HG03460 (cell line): ENCODE results near the gene CHST5.
"Not testable (repeated sequence)": the region's sequence is repeated elsewhere in the genome, so short reads cannot be mapped to it uniquely, and the experiment has no call there.

Experiments used
- ATAC-seq: cut with Tn5 transposase; IDR thresholded peaks from one replicate; pipeline ENCODE4 v1.9.1; 2021; ENCODE audit not compliant: unreplicated experiment

The CHST5 gene

DNA sequence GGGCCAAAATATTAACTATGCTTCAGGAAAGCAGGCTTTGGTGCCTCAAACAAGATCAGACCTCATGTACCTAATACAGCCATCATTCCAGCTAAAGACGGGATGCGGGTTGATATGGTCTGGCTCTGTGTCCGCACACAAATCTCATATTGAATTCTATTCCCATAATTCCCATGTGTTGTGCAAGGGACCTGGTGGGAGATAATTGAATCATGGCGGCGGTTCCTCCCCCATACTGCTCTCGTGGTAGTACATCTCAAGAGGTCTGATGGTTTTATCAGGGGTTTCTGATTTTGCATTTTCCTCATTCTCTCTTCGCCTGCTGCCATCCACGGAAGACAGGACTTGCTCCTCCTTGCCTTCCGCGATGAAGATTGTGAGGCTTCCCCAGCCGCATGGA lies 21.6 kb downstream of the CHST5 start:
- ATAC-seq = no peak

DNA sequence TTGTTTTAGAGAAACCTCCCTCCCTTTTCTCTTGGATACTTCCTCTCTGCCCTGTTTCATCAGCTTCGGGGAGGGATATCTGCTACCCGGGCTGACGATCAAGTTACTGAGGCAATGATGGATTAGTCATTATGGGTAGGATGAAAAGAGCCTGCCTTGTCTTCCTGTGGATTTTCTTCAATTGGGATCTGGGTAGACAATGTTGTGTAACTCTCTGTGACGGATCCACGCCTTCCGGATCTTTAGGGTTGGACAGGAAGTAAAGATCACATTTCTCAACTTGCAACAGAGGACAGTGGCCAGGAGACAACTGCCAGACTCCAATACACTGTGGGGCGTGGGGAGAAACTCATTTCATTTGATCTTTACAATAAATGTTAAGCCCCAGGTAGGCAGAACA lies 29.3 kb downstream of the CHST5 start:
- no peak for ATAC-seq

DNA sequence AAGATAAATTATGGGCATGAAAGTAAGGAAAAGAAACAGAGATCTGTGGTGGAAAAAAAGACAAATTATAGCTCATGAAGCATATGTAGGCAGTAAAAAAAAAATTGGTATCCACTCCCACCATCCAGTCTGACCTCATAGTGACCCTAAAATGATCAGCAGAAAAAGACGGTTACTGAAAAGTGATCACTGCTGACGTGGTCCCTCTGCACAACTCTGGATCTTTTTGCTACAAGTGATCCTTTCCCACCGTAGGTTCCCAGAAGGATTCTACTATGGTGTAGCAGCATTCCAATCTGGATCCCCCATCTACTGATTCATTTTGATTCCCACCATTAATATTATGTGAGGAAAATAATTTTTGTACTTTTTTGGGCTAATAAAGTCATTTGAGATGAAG lies 29.8 kb downstream of the CHST5 start:
- no peak for ATAC-seq

DNA sequence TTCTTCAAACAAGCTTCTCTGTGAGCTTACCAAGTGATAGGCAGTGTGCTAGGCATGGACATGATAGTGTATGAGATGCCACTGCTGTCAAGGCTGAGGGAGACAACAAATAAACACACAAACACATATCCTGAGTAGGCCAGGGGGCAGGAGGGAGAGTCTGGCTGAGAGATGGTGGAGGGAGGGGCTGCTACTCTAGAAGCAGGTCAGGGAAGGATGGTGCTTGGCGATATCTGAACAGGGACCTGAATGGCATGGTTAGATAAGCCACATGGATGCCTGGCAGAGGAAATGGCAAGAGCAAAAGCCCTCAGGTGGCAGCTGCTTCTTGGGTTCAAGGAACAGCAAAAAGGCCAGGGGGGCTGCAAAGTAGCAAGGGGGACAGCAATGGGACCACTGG lies 32.1 kb downstream of the CHST5 start:
- ATAC-seq = no peak

DNA sequence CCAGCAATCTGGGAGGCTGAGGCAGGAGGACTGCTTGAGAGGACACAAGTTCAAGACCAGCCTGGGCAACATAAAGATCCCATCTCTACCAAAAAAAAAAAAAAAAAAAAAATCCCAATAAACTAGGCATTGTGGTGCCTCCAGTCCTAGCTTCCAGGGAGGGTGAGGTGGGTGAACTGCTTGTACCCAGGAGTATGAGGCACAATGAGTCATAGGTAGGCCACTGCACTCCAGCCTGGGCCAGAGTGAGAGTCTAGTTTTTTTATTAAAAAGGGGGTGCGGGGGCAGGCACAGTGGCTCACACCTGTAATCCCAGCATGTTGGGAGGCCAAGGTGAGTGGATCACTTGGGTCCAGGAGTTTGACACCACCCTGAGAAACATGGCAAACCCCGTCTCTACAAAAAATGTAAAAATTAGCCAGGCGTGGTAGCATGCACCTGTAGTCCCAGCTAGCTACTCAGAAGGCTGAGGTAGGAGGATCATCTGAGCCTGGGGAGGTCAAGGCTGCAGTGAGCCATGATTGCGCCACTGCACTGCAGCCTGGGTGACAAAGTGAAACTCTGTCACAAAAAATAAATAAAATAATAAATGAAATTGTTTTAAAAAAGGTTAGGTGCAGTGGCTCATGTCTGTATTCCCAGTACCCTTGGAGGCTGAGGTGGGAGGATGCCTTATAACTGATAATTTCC lies 32.8 kb downstream of the CHST5 start:
- no peak for ATAC-seq

DNA sequence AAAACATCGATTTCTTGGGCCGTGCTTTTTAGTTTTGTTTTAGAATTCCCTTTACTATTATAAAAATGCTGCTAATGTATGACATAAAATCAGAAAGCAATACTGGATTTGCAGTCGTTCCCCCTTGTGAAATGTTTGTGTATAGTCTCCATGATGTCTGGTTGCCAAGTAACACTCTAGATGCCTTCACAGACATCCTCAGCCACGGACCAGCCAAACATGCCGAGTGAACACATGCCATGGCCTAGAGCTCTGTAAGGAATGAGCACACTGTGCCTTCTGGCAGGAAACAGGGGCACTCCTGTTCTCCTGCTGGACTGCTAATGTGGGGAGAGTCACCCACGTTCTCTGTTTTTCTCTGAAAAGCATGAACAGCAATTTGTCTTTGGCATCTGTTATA lies 34.1 kb downstream of the CHST5 start:
- ATAC-seq = not testable (repeated sequence)

DNA sequence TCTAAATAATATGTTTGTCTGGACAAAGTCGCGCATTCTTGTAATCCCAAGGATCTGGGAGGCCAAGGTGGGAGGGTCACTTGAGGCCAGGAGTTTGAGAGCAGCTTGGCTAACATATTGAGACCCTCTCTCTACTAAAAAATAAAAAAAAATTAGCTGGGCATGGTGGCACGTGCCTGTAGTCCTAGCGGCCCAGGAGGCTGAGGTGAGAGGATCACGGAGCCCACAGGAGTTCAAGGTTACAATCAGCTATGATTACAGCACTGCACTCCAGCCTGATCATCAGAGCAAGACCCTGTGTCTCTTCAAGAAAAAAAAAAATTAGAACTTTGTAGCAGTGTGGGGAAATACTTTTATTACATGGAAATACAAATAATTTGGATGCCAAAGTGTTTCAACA lies 34.5 kb downstream of the CHST5 start:
- no peak for ATAC-seq

DNA sequence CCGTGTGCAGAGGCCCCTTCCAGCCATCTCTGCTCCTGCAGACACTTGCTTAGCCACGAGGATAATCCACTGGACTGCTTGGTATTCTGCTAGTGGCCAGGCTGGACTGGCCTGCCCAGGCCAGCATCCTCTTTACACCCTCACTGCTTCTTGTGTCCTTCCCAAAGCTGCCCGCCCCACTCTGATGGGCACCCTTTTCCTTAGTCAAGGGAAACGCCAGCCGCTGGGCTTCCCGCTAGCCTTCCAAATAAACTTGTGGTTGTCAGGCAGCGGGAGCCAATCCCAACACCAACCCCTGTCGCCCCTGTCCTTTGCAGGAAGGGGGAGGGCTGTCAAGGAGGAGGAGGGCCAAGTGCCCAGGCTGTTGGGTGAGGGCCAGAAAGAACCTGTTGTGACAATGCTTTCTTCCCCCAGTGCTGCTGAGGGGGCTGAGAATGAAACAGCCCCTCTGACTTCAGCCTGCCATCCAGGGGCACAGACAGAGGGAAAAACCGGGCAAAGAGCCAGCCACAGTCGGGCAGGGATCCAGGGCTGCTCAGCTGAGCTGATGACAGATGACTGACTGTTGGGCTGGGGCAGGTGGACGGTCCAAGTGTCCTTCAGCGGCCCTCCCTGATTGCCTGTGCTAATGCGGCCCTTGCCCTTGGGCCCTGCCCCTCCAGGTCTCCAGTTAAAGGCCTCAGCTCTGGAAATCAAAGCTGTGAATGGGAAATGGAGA lies 37.1 kb downstream of the CHST5 start:
- not testable (repeated sequence) for ATAC-seq

DNA sequence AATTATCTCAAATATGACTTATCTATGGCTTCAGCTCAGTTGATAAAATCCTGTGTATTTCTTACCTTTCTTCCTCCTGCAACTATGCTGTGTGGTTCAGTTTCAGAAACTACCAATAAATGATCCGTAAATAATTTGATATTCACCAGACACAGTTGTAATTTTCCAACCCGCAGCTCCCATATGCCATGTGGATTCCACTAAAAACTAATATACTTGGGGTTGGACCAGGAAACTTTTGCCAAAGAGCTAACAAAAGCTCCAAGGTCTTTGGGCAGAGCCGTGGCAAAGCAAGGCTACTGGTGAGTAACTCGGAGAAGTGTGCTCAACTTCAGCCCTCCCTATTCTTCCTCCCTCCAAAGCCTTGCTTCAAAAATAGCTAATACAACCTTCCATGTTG lies 38.4 kb downstream of the CHST5 start:
- no peak for ATAC-seq

DNA sequence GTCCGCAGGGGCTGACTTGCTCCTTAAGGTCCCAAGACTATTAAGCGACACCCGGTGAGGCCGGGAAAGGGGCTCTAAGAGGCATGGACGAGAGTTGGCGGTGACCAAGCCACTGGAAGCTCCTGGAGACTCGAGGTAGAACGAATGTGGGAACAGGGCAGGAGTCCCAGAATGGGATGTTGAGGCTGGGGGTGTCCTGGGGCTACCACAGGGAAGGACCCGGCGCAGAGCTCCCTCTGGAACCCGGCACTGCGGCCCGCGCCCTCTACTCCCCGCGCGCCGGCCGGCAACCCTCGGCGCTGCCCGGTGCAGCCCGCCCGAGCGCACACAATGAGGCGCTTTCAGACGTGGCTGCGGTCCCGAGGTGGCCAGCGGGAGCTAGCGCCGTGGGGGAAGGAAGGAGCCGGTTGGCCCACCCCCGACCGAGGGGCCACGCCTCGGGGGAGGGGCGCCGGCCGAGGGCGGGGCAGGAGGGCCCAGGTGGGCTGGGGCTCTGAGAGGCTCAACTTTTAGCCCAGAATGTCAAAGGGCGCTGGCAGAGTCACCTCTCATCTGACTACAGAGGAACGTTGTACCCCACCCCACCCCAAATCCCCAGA lies 40.7 kb downstream of the CHST5 start, which contains the start of gene CHST6:
Gene CHST6 (minus strand): TSS at position 366 of the 599 bp plus-strand sequence. CDS start 15,613 bp downstream, outside the sequence.
- no peak for ATAC-seq

DNA sequence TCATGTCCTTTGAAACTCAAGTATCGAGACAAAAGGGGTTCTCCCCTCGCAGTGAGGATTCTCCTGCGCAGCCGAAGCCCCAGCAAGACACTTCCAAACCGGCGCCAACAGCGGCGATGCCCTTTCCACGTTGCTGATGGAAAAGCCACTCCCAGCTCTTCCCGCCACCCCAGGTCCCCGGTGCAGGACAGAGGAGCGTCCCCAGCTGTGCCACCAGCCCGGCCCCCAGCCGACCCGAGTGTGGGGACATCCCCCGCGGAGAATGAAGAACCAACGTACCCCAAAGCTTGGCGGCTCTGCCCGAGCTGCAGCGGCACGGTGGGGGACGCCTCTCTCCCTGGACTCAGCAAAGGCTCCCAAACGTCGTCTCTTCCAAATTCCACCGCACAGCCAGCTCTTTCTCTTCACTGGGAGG lies 41.2 kb downstream of the CHST5 start:
- ATAC-seq = no peak

DNA sequence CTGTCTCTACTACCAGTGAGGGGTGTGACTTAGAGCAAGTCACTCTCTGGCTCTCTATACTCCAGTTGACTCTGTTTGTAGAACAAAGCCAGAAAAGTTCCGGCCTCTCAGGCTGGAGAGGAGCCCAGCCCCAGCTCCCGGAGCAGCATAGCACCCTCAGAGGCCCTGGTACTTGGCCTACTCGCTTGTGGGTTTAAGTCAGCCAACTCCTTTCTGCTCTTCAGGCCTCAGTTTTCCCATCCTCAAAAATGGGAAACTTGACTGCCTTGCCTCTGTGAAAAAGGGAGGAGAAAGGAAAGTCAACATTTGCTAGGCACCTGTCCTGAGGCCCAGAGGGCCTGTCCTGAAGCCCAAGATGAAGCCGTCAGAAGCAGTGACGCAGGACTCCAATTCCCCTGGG lies 41.7 kb downstream of the CHST5 start:
- no peak for ATAC-seq

DNA sequence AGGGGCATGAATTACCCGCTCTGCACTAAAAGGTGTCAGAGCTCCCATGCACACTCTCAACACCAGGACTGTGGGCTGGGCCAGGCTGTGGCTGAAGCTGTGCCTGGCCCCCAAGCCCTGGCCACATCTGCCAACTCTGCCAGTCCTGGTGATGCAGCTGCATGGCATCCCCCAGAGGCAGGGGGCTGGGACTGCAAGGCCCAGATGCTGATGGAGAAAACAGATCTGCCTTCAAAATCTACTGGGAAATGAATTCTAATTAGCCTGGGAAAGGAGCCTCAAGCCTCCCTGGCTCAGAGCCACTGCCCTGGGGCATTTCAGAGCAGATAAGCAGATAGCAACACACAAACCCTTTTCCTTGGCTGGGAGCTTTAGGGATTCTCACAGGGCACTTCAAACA lies 44.0 kb downstream of the CHST5 start:
- ATAC-seq = no peak

DNA sequence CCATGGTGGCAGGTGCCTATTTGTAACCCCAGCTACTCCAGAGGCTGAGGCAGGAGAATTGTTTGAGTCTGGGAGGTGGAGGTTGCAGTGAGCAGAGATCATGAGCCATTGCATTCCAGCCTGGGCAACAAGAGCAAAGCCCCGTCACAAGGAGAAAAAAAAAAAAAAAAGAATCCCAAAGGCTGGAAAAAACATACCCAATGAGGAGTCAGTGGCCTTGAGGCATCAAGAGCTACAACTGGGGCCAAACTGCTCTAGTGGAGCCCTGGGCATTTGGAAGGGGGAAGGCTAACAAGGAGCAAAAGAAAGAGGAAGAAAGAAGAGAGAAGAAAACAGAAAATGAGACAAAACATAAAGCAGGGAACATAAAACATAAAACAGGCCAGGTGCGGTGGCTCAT lies 47.6 kb downstream of the CHST5 start:
- ATAC-seq = no peak

DNA sequence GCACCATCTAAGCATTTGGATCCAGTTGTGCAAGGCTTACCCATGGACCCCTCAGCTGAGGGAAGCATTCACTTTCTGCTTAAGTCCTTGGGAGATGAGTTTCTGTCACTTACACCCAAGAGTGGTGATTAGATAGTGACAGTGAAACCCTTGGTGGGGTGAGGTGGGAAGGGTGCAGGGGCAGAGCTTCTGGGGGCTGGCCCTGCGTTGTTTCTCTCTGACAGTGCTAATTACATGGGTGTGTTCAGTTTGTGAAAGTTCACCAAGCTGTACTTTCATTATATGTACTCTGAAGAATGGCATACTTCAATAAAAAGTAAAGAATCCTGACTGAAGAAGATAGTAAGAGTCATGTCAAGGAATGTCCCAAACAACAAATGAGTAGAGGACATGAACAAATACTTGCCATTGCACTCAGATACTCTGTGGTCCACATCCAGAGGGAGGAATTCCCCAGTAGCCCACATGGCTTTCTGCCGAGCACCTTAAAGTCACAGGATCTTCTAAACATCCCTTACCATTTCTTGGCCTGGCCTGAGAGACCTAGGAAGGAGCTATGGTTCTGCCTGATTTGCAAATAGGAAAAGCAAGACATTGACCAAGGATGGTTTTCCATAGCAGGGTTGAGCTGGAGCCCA lies 49.1 kb downstream of the CHST5 start:
- ATAC-seq = peak; percentile 65

DNA sequence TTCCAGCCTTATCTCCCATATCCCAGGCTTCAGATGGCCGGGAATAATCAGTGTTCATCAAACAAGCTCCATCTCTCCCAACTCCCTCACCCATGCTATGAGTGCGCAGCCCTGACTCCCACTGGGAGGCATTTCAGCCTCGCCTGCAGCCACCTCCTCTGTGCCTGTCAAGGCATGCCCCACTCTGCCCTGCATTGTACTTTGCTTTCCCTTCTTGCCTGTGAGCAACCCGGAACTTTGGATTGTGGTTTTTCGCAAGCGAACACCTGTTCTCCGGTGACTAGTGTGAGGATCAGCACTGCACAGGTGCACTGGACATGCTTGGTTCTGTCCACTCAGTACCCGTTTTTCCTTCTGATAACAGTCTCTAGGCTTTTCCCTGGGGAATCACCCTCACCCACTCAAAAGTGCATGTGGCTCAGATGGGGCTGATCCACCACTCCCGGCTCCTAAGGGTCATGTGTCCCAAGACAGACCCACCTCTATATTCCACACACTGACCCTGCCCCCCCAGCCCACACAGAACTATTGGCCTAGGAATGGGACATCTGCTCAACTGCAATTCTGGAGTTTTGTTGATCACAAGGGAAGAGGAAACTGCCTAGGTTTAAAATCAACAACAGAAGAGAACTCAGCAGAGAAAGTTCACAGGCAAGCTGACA lies 49.8 kb downstream of the CHST5 start:
- no peak for ATAC-seq

DNA sequence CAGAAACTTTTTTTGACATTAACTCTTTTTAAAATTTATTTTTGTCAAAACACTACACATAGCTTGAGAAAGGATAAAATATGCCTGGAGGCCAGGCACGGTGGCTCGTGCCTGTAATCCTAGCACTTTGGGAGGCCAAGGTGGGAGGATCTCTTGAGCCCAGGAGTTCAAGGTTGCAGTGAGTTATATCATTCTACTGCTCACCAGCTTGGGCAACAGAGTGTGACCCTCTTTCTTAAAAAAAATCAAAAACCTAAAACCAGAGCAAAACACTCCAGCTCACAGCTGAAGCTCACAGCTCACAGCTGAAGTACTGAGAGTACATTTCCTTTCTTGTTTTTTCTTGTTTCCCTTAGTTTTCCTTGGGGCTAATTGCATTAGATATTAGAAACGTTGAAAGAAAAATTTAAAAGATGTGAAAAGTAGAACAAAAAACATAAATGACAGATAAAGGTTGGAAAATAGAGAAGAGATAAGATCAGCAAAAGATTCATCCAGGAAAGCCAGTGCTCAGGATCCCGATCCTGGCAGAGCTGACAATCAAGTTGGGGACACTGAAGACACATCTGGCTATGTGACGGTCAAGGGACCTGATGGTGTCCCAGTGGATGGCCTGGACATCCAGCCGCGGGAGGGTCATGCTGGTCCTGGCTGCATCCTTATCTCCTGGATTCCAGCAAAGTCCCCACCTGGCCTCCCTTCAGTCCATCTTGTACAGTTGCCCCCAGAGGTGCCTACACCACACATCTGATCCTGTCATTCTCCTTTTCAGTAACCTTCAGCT lies 50.5 kb downstream of the CHST5 start:
- peak; percentile 61 for ATAC-seq

DNA sequence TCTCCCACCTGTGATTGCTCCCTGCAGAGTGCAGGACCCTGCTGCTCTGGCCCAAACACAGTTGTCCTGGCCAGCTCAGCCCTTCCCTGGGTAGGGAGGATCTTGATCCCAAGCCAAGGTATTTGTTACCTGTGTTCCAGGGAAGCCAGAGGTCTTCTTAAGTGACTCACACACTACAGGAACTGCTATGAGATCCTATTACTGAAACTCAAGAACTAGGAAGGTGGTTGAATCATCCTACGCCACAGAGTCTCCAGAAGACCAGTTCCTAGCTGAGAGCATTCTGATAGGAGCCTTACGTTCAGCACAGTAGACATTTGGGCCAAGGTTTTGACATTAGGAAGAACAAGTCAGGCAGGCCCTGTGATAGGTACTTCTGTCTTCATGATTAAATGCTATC lies 52.7 kb downstream of the CHST5 start:
- no peak for ATAC-seq

DNA sequence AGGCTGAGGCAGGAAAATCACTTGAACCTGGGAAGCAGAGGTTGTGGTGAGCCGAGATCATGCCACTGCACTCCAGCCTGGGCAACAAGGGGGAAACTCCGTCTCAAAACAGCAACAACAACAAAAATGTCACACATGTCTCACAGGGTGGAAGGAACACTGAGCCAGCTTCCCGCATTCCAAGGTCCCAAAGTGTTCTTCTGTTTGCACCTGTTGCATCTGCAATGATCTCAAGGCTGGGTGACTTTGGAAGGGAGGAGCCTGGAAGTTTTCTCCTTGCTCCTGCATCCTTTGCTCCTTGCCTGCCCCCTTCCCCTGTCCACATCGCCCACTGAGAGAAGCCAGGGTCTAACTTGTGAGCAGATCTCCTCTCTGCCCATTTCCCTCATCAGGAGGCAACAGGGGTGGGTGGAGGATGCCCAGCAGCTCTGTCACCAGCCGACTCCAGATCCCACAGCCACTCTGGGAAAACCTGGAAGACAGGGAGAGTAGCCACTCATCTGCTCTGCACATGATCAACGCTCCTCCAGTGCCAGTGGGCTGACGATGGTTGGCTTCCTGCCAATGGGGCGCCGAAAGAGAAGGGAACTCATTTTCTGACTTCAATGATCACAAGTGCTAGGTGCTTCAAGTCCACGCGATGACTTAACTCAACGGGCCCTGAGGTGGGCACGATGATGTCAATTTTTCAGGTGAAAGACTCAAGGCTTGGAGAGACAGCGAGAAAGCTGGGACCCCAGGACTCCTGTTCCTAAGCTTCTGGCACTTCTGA lies 53.3 kb downstream of the CHST5 start:
- ATAC-seq = no peak

DNA sequence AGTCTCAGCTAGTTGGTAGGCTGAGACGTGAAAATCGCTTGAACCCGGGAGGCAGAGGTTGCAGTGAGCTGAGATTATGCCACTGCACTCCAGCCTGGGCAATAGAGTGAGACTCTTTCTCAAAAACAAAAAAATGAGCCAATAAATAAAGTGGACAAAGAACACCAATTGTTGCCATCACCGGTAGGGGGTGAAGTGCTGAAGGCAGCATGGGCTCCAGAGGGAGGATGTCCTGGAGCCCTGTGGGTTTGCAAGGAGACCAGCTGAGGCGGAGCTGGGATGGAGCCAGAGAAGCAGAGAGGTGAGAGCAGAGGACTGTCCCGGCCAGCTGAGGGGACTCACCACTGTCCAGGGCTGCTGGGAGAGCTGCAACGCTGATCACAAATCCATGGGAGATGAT lies 54.4 kb downstream of the CHST5 start:
- no peak for ATAC-seq
